Left lung (tissue), 10 donors: ENCODE data around the gene SNRK. TPM values are rescaled to one million over a fixed set of nuclear protein-coding genes. Genes with fewer than 3 reads are reported as not detected.

Source experiments
- ATAC-seq: fragments of 200-7000 bp; cut with Tn5 transposase; one replicate; pipeline ENCODE4 v1.9.1; 2020; ENCODE audit warnings: moderate library complexity
- DNase-seq, 4 donors: peaks; one replicate each; pipeline ENCODE4 v3.0.0-alpha.2; 2013 to 2020
- H3K27ac ChIP-seq, 2 donors: fragments of 200-600 bp; sonication (generic) in 1 of 2; one replicate each; pipeline versions ENCODE4 v1.5.0 to v1.8.0; 2020 to 2021
- H3K27me3 ChIP-seq, 2 donors: fragments of 200-600 bp; sonication (generic) in 1 of 2; one replicate each; pipeline versions ENCODE4 v1.5.0 to v1.8.0; 2020 to 2021
- H3K36me3 ChIP-seq, 2 donors: fragments of 200-600 bp; sonication (generic) in 1 of 2; one replicate each; pipeline versions ENCODE4 v1.5.0 to v1.8.0; 2020 to 2021
- H3K4me1 ChIP-seq, 2 donors: fragments of 200-600 bp; one replicate each; pipeline ENCODE4 v1.8.0; 2021
- H3K4me3 ChIP-seq, 2 donors: fragments of 200-600 bp; sonication (generic) in 1 of 2; one replicate each; pipeline versions ENCODE4 v1.5.0 to v1.8.0; 2020 to 2021; ENCODE audit warnings: mild to moderate bottlenecking in 1 of 2
- H3K9me3 ChIP-seq, 2 donors: fragments of 200-600 bp; sonication (generic) in 1 of 2; one replicate each; pipeline versions ENCODE4 v1.5.0 to v1.8.0; 2020 to 2021
- intact Hi-C, 2 donors: fragments of 100-400 bp; cut with DNase I; formaldehyde crosslinking; loops; one replicate each; pipeline versions ENCODE4 v1.11.2 to v1.14.2; 2022
- polyA plus RNA-seq, 6 donors: library from polyadenylated mRNA; unstranded; fragments of 120-200 nt; gene quantifications; one replicate each; pipeline ENCODE4 v1.2.1, GENCODE V29; 2013; ENCODE audit not compliant: insufficient read length in 6 of 6
- total RNA-seq, 2 donors: library from RNA; stranded (reverse); fragmentation: NEBNext Ultra II Directional; extraction: Animal tissue kit (Norgen Biotek cat#: 25700); gene quantifications; one replicate each; pipeline ENCODE4 v1.2.1, GENCODE V29; 2021
- TF ChIP-seq, protein P1 (sequence below), 2 donors: fragments of 200-600 bp; sonication (generic) in 1 of 2; IDR thresholded peaks; one replicate each; pipeline versions ENCODE4 v1.5.0 to v1.8.0; 2021; ENCODE audit warnings: antibody characterized with exemption in 2 of 2
- donor health status: DM: no; HTN: yes; CAD: no.
- donor health status: DM: no; HTN: no; CAD: no.

SNRK gene
- total and polyA plus RNA-seq, 8 donors = 29.5 to 72.3 (median 64.7) TPM

GRCh38 chr3:43327582-43327979 lies 41.2 kb downstream of the SNRK start:
- no peak overlapping the region for H3K4me3 ChIP-seq
- no peaks in the 10 kb centered on the region for H3K9me3 ChIP-seq
- peaks cover 26 to 64% of the 10 kb centered on the region in 2 donors for H3K4me1 ChIP-seq
- ATAC-seq (peak; percentile 30), DNase-seq (no peak)
- intact Hi-C loops = no loop called here
- TF ChIP-seq, protein P1, sequence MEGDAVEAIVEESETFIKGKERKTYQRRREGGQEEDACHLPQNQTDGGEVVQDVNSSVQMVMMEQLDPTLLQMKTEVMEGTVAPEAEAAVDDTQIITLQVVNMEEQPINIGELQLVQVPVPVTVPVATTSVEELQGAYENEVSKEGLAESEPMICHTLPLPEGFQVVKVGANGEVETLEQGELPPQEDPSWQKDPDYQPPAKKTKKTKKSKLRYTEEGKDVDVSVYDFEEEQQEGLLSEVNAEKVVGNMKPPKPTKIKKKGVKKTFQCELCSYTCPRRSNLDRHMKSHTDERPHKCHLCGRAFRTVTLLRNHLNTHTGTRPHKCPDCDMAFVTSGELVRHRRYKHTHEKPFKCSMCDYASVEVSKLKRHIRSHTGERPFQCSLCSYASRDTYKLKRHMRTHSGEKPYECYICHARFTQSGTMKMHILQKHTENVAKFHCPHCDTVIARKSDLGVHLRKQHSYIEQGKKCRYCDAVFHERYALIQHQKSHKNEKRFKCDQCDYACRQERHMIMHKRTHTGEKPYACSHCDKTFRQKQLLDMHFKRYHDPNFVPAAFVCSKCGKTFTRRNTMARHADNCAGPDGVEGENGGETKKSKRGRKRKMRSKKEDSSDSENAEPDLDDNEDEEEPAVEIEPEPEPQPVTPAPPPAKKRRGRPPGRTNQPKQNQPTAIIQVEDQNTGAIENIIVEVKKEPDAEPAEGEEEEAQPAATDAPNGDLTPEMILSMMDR (IDR thresholded peaks at IDR 0.05) = no peak
- H3K27me3 ChIP-seq = no peaks in the 10 kb centered on the region
- peaks cover 0 to 9% of the 10 kb centered on the region in 2 donors for H3K36me3 ChIP-seq
- H3K27ac ChIP-seq = peak overlapping the region; percentile 22 to 55

- Histone ChIP-seq H3K4me3 (no peak overlapping the region), H3K36me3 (peaks cover 0 to 20% of the 10 kb centered on the region in 2 donors), H3K9me3 (no peaks in the 10 kb centered on the region), H3K27me3 (no peaks in the 10 kb centered on the region), H3K27ac (no peak overlapping the region), H3K4me1 (peaks cover 26 to 64% of the 10 kb centered on the region in 2 donors)
- intact Hi-C loops = no loop called here
- no peak for DNase-seq
- TF ChIP-seq, protein P1 (IDR thresholded peaks at IDR 0.05) = no peak
- no peak for ATAC-seq
Measured at GRCh38 chr3:43328653-43329052, 42.3 kb downstream of the SNRK start.

DNA sequence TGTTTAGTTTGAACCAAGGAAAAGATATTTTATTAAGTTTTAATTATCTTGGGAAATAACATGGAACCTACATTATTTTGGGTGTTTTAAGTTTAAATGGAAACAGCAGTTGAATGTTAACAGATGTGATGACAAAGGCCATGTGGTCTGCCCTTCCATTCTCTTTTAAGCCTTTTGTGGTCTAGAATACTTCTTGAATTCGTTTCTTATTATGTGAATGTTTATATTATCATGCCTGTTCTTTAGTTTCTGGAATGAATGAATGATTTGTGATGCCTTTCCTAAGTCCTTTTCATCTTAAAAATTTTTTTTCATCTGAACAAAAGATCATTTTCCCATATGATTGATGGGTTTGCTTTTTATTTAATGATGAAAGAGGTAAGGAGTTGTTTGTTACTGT lies 44.6 kb downstream of the SNRK start:
- ATAC-seq (no peak), DNase-seq (no peak)
- H3K27me3 ChIP-seq = no peaks in the 10 kb centered on the region
- H3K36me3 ChIP-seq = peaks cover 0 to 43% of the 10 kb centered on the region in 2 donors
- intact Hi-C loops = no loop called here
- peaks cover 0 to 10% of the 10 kb centered on the region in 2 donors for H3K9me3 ChIP-seq
- TF ChIP-seq, protein P1 (IDR thresholded peaks at IDR 0.05) = no peak
- H3K27ac ChIP-seq = no peak overlapping the region
- no peak overlapping the region for H3K4me3 ChIP-seq
- H3K4me1 ChIP-seq = peaks cover 26 to 44% of the 10 kb centered on the region in 2 donors

- Histone ChIP-seq H3K4me3 (no peak overlapping the region), H3K27ac (peak overlapping the region in 1 of 2 donors; percentile 46), H3K36me3 (peaks cover 0 to 47% of the 10 kb centered on the region in 2 donors), H3K27me3 (no peaks in the 10 kb centered on the region), H3K9me3 (peaks cover 0 to 14% of the 10 kb centered on the region in 2 donors), H3K4me1 (peaks cover 24 to 40% of the 10 kb centered on the region in 2 donors)
- TF ChIP-seq, protein P1 (IDR thresholded peaks at IDR 0.05) = no peak
- intact Hi-C loops = no loop called here
- DNase-seq (no peak), ATAC-seq (no peak)
Measured at GRCh38 chr3:43331381-43331780, 45.0 kb downstream of the SNRK start.

DNA sequence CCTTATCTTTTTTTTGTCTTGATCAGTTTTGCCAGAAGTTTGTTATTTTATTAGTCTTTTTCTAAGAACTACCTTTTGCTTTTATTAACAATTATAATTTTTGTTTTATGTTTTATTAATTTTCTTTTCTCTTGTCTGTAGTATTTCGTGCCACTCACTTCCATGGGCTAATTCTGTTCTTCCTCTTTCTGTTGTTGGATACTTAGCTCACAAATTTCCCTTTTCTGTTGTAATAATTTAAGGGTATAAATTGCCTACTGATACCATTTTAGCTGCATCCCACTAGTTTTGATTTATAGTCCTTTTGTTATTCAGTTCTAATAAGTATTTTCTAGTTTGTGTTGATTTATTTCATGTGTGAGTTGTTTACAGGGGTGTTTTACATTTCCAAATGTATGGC lies 48.6 kb downstream of the SNRK start:
- intact Hi-C loops = no loop called here
- no peak overlapping the region for H3K4me3 ChIP-seq
- peaks cover 0 to 83% of the 10 kb centered on the region in 2 donors for H3K36me3 ChIP-seq
- no peaks in the 10 kb centered on the region for H3K27me3 ChIP-seq
- no peak for DNase-seq
- TF ChIP-seq, protein P1 (IDR thresholded peaks at IDR 0.05) = no peak
- H3K4me1 ChIP-seq = peaks cover 10 to 14% of the 10 kb centered on the region in 2 donors
- no peak overlapping the region for H3K27ac ChIP-seq
- peaks cover 0 to 42% of the 10 kb centered on the region in 2 donors for H3K9me3 ChIP-seq
- no peak for ATAC-seq
